Panc1 (cell line): ENCODE results near the gene ATP6V0B. TPM values are rescaled to one million over a fixed set of nuclear protein-coding genes. Genes with fewer than 3 reads are reported as not detected.

ENCODE experiments used
- ATAC-seq: fragments of 200-7000 bp; cut with Tn5 transposase; 2 replicates; pipeline ENCODE4 v1.9.1; 2020; ENCODE audit warnings: mild to moderate bottlenecking, moderate library complexity
- BruUV-seq: library from RNA; stranded (reverse); fragments of 400-500 nt; replicated peaks from 2 replicates; lab custom pipeline; 2021; lab: Mats Ljungman, UMichigan
- CTCF ChIA-PET: fragments of 300-600 bp; sonication (Branson Sonifier 250); formaldehyde crosslinking; loops from one replicate; lab custom pipeline; 2022; ENCODE audit warnings: antibody characterized with exemption; lab: Charles Lee
- POLR2A ChIA-PET: fragments of 300-600 bp; sonication (Branson Sonifier 250); formaldehyde crosslinking; loops from one replicate; lab custom pipeline; 2022; ENCODE audit warnings: antibody characterized with exemption; lab: Charles Lee
- DNase-seq: peaks from one replicate; pipeline ENCODE4 v3.0.0-alpha.2; 2010; ENCODE audit warnings: low read depth, low spot score
- H3K27ac ChIP-seq: 2 replicates; pipeline ENCODE4 v1.5.1; 2011; ENCODE audit warnings: mild to moderate bottlenecking, low read length, inconsistent platforms
- H3K27me3 ChIP-seq: fragments of 200-500 bp; sonication (Bioruptor generic); 2 replicates; pipeline ENCODE4 v1.6.0; 2014; ENCODE audit warnings: low read length, inconsistent platforms; ENCODE audit not compliant: control insufficient read depth, insufficient read depth
- H3K36me3 ChIP-seq: fragments of 200-500 bp; sonication (Bioruptor generic); 2 replicates; pipeline ENCODE4 v1.5.1; 2014; ENCODE audit warnings: inconsistent platforms, mild to moderate bottlenecking, low read length, moderate library complexity; ENCODE audit not compliant: control insufficient read depth, insufficient read depth
- H3K4me1 ChIP-seq: 2 replicates; pipeline ENCODE4 v1.5.1; 2011; ENCODE audit warnings: inconsistent platforms, mild to moderate bottlenecking, low read length, moderate library complexity; ENCODE audit not compliant: control insufficient read depth, insufficient read depth
- H3K4me3 ChIP-seq, 2 experiments: 2 replicates each; pipeline ENCODE4 v1.5.1; 2011 to 2012; ENCODE audit warnings: low read depth in 2 of 2, low read length in 2 of 2, mild to moderate bottlenecking in 2 of 2, inconsistent platforms in 1 of 2, moderate library complexity in 1 of 2
- H3K9me3 ChIP-seq: fragments of 200-500 bp; sonication (Bioruptor generic); 2 replicates; pipeline ENCODE4 v1.5.1; 2014; ENCODE audit warnings: low read depth, mild to moderate bottlenecking, inconsistent platforms, low read length, moderate library complexity; ENCODE audit not compliant: control insufficient read depth, insufficient read depth
- POLR2AphosphoS5 ChIP-seq: IDR thresholded peaks from 2 replicates; pipeline ENCODE4 v1.6.1; 2012; ENCODE audit warnings: mild to moderate bottlenecking, low read depth, low read length, moderate library complexity
- SIN3A ChIP-seq: IDR thresholded peaks from 2 replicates; pipeline ENCODE4 v1.6.1; 2012; ENCODE audit warnings: low read depth, mild to moderate bottlenecking, low read length, moderate library complexity, borderline replicate concordance; ENCODE audit not compliant: insufficient read depth
- TCF7L2 ChIP-seq: IDR thresholded peaks from 2 replicates; pipeline ENCODE4 v1.6.1; 2011; ENCODE audit warnings: mild to moderate bottlenecking, low read depth, low read length, inconsistent platforms
- in situ Hi-C: cut with HindIII; loops from 2 replicates; pipeline ENCODE4 v1.10.0; 2016; ENCODE audit warnings: low sequenced_read_pairs, low pct_unique_long_range_greater_than_20kb
- intact Hi-C: fragments of 100-400 bp; cut with micrococcal nuclease; formaldehyde crosslinking; loops from one replicate; pipeline ENCODE4 v1.10.0; 2022; ENCODE audit not compliant: unreplicated experiment
- total RNA-seq: library from RNA; stranded (reverse); gene quantifications from one replicate; pipeline ENCODE4 v1.2.1, GENCODE V29; 2021; ENCODE audit not compliant: unreplicated experiment
- TF ChIP-seq, protein P1 (sequence below), 2 experiments: IDR thresholded peaks; 2 replicates each; pipeline ENCODE4 v1.6.1; 2011 to 2012; ENCODE audit warnings: low read depth in 2 of 2, control low read depth in 1 of 2, low read length in 1 of 2, mild to moderate bottlenecking in 1 of 2, moderate library complexity in 1 of 2; ENCODE audit not compliant: insufficient read depth in 1 of 2
- TF ChIP-seq, protein P2 (sequence below): fragments of 450-650 bp; IDR thresholded peaks from 2 replicates; pipeline ENCODE4 v1.5.1; 2017; ENCODE audit warnings: mild to moderate bottlenecking

Gene ATP6V0B
- total RNA-seq, 1 experiment from 2014 or later = 134 TPM

DNA sequence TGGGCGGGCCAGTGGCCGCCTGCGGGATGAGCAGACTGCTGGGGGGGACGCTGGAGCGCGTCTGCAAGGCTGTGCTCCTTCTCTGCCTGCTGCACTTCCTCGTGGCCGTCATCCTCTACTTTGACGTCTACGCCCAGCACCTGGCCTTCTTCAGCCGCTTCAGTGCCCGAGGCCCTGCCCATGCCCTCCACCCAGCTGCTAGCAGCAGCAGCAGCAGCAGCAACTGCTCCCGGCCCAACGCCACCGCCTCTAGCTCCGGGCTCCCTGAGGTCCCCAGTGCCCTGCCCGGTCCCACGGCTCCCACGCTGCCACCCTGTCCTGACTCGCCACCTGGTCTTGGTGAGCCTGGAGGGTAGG, 6.4 kb downstream of the ATP6V0B start:
- POLR2A ChIA-PET = no interaction called here
- CTCF ChIA-PET = no interaction called here
- ATAC-seq (no peak), DNase-seq (no peak)
- peaks cover 30% of the 10 kb centered on the region for H3K4me1 ChIP-seq
- H3K27me3 ChIP-seq = no peaks in the 10 kb centered on the region
- in situ Hi-C loops = no loop called here
- no peaks in the 10 kb centered on the region for H3K9me3 ChIP-seq
- TF ChIP-seq, protein P1, sequence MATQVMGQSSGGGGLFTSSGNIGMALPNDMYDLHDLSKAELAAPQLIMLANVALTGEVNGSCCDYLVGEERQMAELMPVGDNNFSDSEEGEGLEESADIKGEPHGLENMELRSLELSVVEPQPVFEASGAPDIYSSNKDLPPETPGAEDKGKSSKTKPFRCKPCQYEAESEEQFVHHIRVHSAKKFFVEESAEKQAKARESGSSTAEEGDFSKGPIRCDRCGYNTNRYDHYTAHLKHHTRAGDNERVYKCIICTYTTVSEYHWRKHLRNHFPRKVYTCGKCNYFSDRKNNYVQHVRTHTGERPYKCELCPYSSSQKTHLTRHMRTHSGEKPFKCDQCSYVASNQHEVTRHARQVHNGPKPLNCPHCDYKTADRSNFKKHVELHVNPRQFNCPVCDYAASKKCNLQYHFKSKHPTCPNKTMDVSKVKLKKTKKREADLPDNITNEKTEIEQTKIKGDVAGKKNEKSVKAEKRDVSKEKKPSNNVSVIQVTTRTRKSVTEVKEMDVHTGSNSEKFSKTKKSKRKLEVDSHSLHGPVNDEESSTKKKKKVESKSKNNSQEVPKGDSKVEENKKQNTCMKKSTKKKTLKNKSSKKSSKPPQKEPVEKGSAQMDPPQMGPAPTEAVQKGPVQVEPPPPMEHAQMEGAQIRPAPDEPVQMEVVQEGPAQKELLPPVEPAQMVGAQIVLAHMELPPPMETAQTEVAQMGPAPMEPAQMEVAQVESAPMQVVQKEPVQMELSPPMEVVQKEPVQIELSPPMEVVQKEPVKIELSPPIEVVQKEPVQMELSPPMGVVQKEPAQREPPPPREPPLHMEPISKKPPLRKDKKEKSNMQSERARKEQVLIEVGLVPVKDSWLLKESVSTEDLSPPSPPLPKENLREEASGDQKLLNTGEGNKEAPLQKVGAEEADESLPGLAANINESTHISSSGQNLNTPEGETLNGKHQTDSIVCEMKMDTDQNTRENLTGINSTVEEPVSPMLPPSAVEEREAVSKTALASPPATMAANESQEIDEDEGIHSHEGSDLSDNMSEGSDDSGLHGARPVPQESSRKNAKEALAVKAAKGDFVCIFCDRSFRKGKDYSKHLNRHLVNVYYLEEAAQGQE (IDR thresholded peaks at IDR 0.05; ENCODE audit: insufficient read depth in 1 of 2, low read depth in 2 of 2, low read length in 1 of 2) = no peak
- peaks cover 6% of the 10 kb centered on the region; the same call in 1 of the 2 replicates for H3K36me3 ChIP-seq
- no peak overlapping the region for H3K27ac ChIP-seq
- no TSS peak for BruUV-seq
- no peak overlapping the region for H3K4me3 ChIP-seq
- intact Hi-C loops = no loop called here

DNA sequence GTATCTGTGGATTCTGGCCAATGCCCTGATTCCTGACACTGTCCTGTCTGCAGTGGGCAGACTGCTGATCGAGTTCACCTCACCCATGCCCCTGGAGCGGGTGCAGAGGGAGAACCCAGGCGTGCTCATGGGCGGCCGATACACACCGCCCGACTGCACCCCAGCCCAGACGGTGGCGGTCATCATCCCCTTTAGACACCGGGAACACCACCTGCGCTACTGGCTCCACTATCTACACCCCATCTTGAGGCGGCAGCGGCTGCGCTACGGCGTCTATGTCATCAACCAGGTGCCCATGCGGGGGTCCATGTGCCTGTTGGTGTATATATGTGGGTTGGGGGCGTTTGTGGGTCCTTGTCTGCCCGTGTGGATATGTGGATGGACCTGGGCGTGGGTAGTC, 6.9 kb downstream of the ATP6V0B start:
- CTCF ChIA-PET = no interaction called here
- Histone ChIP-seq H3K4me3 (no peak overlapping the region), H3K36me3 (peaks cover 6% of the 10 kb centered on the region; the same call in 1 of the 2 replicates), H3K27ac (no peak overlapping the region), H3K9me3 (no peaks in the 10 kb centered on the region), H3K4me1 (peaks cover 25% of the 10 kb centered on the region), H3K27me3 (no peaks in the 10 kb centered on the region)
- intact Hi-C loops (no loop called here), in situ Hi-C loops (no loop called here)
- BruUV-seq = no TSS peak
- POLR2A ChIA-PET = no interaction called here
- ATAC-seq = no peak
- no peak for DNase-seq
- TF ChIP-seq, protein P2, sequence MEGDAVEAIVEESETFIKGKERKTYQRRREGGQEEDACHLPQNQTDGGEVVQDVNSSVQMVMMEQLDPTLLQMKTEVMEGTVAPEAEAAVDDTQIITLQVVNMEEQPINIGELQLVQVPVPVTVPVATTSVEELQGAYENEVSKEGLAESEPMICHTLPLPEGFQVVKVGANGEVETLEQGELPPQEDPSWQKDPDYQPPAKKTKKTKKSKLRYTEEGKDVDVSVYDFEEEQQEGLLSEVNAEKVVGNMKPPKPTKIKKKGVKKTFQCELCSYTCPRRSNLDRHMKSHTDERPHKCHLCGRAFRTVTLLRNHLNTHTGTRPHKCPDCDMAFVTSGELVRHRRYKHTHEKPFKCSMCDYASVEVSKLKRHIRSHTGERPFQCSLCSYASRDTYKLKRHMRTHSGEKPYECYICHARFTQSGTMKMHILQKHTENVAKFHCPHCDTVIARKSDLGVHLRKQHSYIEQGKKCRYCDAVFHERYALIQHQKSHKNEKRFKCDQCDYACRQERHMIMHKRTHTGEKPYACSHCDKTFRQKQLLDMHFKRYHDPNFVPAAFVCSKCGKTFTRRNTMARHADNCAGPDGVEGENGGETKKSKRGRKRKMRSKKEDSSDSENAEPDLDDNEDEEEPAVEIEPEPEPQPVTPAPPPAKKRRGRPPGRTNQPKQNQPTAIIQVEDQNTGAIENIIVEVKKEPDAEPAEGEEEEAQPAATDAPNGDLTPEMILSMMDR = no peak
- TF ChIP-seq SIN3A (no peak), POLR2AphosphoS5 (no peak), TCF7L2 (no peak)
- TF ChIP-seq, protein P1 (IDR thresholded peaks at IDR 0.05; ENCODE audit: insufficient read depth in 1 of 2, low read depth in 2 of 2, low read length in 1 of 2) = no peak
